Retinal pigment epithelial cell (primary cell): ENCODE data around the gene SCN3A.

Experiments
- DNase-seq: peaks from one replicate; pipeline ENCODE4 v3.0.0-alpha.2; 2010; ENCODE audit warnings: low read depth
- H3K4me3 ChIP-seq: 2 replicates; pipeline ENCODE4 v1.5.1; 2011; ENCODE audit warnings: mild to moderate bottlenecking, low read length, control low read depth, moderate library complexity
- TF ChIP-seq, protein P1 (sequence below): conservative IDR thresholded peaks from 2 replicates; pipeline ENCODE4 v1.5.1; 2011; ENCODE audit warnings: low read depth, low read length, control low read depth, inconsistent platforms

The SCN3A gene

DNA sequence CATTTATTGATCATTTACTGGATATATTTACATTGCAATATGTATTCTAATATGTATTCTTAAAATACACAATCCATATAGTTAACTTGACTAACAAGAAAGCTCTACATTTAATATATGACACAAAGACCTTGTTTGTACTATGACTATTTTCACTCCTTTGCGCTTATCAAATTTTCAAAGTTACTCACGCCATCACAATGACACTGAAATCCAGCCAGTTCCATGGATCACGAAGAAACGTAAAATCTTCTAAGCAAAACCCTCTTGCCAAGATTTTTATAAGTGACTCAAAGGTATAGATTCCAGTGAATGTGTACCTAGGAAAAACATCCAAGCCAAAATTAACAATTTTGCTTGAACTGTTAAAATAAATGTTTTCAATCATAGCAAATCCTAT, 39.6 kb downstream of the SCN3A start:
- H3K4me3 ChIP-seq, result no peak overlapping the region
- no peak for DNase-seq
- TF ChIP-seq, protein P1, sequence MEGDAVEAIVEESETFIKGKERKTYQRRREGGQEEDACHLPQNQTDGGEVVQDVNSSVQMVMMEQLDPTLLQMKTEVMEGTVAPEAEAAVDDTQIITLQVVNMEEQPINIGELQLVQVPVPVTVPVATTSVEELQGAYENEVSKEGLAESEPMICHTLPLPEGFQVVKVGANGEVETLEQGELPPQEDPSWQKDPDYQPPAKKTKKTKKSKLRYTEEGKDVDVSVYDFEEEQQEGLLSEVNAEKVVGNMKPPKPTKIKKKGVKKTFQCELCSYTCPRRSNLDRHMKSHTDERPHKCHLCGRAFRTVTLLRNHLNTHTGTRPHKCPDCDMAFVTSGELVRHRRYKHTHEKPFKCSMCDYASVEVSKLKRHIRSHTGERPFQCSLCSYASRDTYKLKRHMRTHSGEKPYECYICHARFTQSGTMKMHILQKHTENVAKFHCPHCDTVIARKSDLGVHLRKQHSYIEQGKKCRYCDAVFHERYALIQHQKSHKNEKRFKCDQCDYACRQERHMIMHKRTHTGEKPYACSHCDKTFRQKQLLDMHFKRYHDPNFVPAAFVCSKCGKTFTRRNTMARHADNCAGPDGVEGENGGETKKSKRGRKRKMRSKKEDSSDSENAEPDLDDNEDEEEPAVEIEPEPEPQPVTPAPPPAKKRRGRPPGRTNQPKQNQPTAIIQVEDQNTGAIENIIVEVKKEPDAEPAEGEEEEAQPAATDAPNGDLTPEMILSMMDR, result no peak

DNA sequence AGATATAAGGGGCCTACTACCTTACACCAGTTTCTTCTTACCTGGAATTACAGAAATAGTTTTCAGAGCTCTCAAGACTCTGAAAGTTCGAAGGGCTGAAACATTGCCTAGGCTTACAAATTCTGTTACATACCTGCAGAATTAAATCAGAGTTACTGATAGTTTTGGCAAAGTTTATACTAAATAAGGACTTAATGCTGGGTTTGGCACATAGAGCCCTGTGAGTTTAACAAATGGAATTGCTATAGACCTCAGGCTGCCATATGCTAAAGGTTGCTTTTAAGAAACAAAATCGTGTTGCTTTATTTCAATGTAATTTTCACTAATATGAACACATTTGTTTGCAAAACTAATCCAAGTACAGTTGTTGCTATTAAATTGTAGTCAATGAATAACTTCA, 40.1 kb downstream of the SCN3A start:
- no peak for DNase-seq
- no peak overlapping the region for H3K4me3 ChIP-seq
- TF ChIP-seq, protein P1, result no peak

- TF ChIP-seq, protein P1, result no peak
- DNase-seq, result no peak
- H3K4me3 ChIP-seq, result no peak overlapping the region
These were observed 41.4 kb downstream of the SCN3A start for GRCh38 chr2:165162466-165162865.

DNA sequence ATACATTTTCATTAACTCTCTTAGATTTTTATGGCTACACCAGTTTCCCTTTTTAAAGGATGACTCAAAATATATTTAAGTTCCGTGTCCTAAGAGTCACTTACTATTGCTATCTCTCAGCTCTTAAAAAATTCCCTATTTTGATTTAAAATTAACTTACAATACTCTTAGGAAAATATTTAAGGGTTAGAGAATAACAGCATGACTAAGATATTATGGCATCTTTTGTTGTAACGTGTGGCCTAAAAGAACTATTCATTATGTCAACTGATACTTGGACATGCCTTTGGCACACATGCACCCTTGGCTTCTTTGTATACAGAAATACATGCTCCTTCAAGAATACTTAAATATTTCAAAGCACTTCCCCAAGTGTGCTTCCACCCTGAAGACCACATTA, 42.3 kb downstream of the SCN3A start:
- TF ChIP-seq, protein P1, result no peak
- no peak for DNase-seq

DNA sequence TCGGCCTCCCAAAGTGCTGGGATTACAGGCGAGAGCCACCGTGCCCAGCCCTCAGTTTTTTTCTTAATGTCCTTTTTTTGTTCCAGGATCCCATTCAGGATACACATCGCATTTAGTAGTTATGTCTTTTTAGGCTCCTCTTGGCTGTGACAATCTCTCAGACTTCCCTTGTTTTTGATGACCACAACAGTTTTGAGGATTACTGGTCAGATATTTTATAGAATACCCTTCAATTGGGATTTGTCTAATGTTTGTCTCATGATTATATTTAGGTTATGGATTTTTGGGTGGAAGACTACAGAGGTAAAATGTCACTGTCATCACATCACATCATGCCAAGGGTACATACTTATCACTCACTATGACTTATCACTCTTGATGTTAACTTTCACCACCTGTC, 46.7 kb downstream of the SCN3A start:
- no peak overlapping the region for H3K4me3 ChIP-seq
- TF ChIP-seq, protein P1, result no peak
- no peak for DNase-seq

More for the DNA sequence above, 42.3 kb downstream of the SCN3A start:
- H3K4me3 ChIP-seq, result no peak overlapping the region

- TF ChIP-seq, protein P1, result no peak
- no peak overlapping the region for H3K4me3 ChIP-seq
- DNase-seq, result no peak
These were observed 48.7 kb downstream of the SCN3A start for GRCh38 chr2:165155152-165155551.

DNA sequence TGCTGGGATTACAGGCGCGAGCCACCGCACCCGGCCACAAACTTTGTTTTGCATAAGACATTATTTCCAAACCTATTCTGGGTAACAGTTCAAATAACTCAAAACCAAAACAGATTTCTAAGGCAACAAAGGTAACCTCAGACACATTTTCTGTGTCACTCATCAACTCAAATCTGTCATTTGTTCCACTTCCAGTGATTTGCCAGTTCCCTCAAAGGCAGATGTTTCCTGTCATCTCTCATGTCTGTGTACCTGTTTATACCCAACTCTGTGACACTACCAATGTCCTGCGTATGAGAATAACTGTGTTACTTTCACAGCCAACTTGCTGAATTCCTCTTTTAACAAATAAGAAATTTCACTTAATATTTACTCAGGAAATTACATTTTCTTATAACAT, 54.4 kb downstream of the SCN3A start:
- no peak overlapping the region for H3K4me3 ChIP-seq
- no peak for DNase-seq
- TF ChIP-seq, protein P1, result no peak
